CD8-positive, alpha-beta memory T cell (primary cell): ENCODE data around the gene RUNX3. TPM values are rescaled to one million over a fixed set of nuclear protein-coding genes. Genes with fewer than 3 reads are reported as not detected.

Source experiments
- CTCF ChIA-PET: fragments of 350-600 bp; sonication (Branson Sonifier 250); formaldehyde crosslinking; loops from one replicate; lab custom pipeline; 2021; ENCODE audit warnings: antibody characterized with exemption; lab: Charles Lee
- POLR2A ChIA-PET: fragments of 350-600 bp; sonication (Branson Sonifier 250); formaldehyde crosslinking; loops from one replicate; lab custom pipeline; 2021; ENCODE audit warnings: antibody characterized with exemption; lab: Charles Lee
- DNase-seq, 5 donors: peaks; one replicate each; pipeline versions ENCODE4 v3.0.0 to v3.0.0-alpha.2; 2020 to 2022; ENCODE audit warnings: mixed read lengths in 1 of 5
- H3K27ac ChIP-seq: one replicate; pipeline ENCODE4 v1.7.0; 2013; ENCODE audit warnings: low read depth, mild to moderate bottlenecking, low read length, moderate library complexity
- H3K27me3 ChIP-seq: 2 replicates; pipeline ENCODE4 v1.7.0; 2013; ENCODE audit warnings: low read length, mild to moderate bottlenecking; ENCODE audit not compliant: insufficient read depth, poor library complexity, severe bottlenecking
- H3K36me3 ChIP-seq: 2 replicates; pipeline ENCODE4 v1.7.0; 2013; ENCODE audit warnings: mild to moderate bottlenecking, low read length, moderate library complexity; ENCODE audit not compliant: insufficient read depth
- H3K4me1 ChIP-seq: 2 replicates; pipeline ENCODE4 v1.7.0; 2013; ENCODE audit warnings: mild to moderate bottlenecking, low read length, moderate library complexity; ENCODE audit not compliant: insufficient read depth
- H3K4me3 ChIP-seq: 2 replicates; pipeline ENCODE4 v1.7.0; 2013; ENCODE audit warnings: mild to moderate bottlenecking, low read length
- H3K9me3 ChIP-seq: 2 replicates; pipeline ENCODE4 v1.7.0; 2013; ENCODE audit warnings: mild to moderate bottlenecking, low read length
- H3K27ac Mint-ChIP-seq, 8 donors: one replicate each; pipeline ENCODE4 v1.8.0; 2020 to 2021; ENCODE audit warnings: mixed read lengths in 8 of 8, mild to moderate bottlenecking in 6 of 8, inconsistent platforms in 3 of 8, moderate library complexity in 3 of 8
- H3K27me3 Mint-ChIP-seq, 2 donors: one replicate each; pipeline ENCODE4 v1.8.0; 2020 to 2021; ENCODE audit warnings: mixed read lengths in 2 of 2, mild to moderate bottlenecking in 1 of 2, moderate library complexity in 1 of 2
- H3K36me3 Mint-ChIP-seq, 3 donors: one replicate each; pipeline ENCODE4 v1.8.0; 2020 to 2021; ENCODE audit warnings: mixed read lengths in 3 of 3, inconsistent platforms in 1 of 3, mild to moderate bottlenecking in 1 of 3
- H3K4me1 Mint-ChIP-seq, 3 donors: one replicate each; pipeline ENCODE4 v1.8.0; 2020 to 2021; ENCODE audit warnings: mixed read lengths in 3 of 3, inconsistent platforms in 1 of 3, mild to moderate bottlenecking in 1 of 3
- H3K4me3 Mint-ChIP-seq, 7 donors: one replicate each; pipeline ENCODE4 v1.8.0; 2020 to 2021; ENCODE audit warnings: mixed read lengths in 7 of 7, mild to moderate bottlenecking in 6 of 7, moderate library complexity in 4 of 7, inconsistent platforms in 2 of 7
- H3K9me3 Mint-ChIP-seq, 5 donors: one replicate each; pipeline ENCODE4 v1.8.0; 2020 to 2022; ENCODE audit warnings: mixed read lengths in 5 of 5, mild to moderate bottlenecking in 3 of 5, moderate library complexity in 2 of 5, inconsistent platforms in 1 of 5
- polyA plus RNA-seq: library from polyadenylated mRNA; unstranded; fragments of 300-500 nt; fragmentation: Illumina TruSeq; gene quantifications from one replicate; pipeline ENCODE4 v1.2.3, GENCODE V29; 2021
- total RNA-seq, 2 experiments: library from RNA; stranded (reverse); gene quantifications; one replicate each; pipeline ENCODE4 v1.2.3, GENCODE V29; 2021

Gene RUNX3
- total and polyA plus RNA-seq, 3 experiments from 2014 or later: 107 to 241 (median 218) TPM

DNA sequence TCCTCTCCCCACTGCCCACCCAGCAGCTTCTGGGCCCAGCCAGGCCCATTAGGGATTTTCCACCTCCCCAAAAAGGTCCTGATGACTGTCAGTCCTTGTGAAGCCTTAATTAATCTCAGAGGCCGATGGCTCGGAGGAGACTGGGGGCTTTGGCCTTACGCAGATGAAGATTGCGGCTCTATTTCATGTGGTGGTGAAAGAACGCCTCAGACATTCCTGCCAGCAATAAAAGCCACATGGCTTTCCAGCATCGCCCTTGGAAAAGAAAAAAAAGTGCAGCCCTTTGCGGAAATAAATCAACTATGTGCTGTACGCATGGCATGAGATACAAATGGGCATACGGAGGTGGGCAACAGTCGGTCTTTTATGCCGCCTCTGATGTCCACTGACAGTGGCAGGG, 6.6 kb upstream of the RUNX3 start:
- peaks cover 24 to 87% (median 48%) of the 10 kb centered on the region in 3 donors for H3K4me1 Mint-ChIP-seq
- H3K4me1 ChIP-seq: peaks cover 15% of the 10 kb centered on the region
- no peak for DNase-seq
- peaks cover 0 to 51% (median 3%) of the 10 kb centered on the region in 3 donors for H3K36me3 Mint-ChIP-seq
- peak overlapping the region in 1 of 8 donors; percentile 67 for H3K27ac Mint-ChIP-seq
- POLR2A ChIA-PET: interaction anchor here (0.6 kb wide), 1 partner anchor 500 kb away, joined by 7 read pairs; no protein-coding TSS in a partner anchor
- H3K4me3 Mint-ChIP-seq: no peak overlapping the region
- H3K4me3 ChIP-seq: no peak overlapping the region
- H3K27ac ChIP-seq: no peak overlapping the region
- H3K9me3 ChIP-seq: no peaks in the 10 kb centered on the region
- H3K9me3 Mint-ChIP-seq: no peaks in the 10 kb centered on the region
- H3K36me3 ChIP-seq: no peaks in the 10 kb centered on the region
- H3K27me3 ChIP-seq: no peaks in the 10 kb centered on the region
- CTCF ChIA-PET: interaction anchor here (0.6 to 18.1 kb wide), 6 partner anchors 16 to 165 kb away, joined by 3 to 234 read pairs (median 4); no protein-coding TSS in a partner anchor
- no peaks in the 10 kb centered on the region for H3K27me3 Mint-ChIP-seq

DNA sequence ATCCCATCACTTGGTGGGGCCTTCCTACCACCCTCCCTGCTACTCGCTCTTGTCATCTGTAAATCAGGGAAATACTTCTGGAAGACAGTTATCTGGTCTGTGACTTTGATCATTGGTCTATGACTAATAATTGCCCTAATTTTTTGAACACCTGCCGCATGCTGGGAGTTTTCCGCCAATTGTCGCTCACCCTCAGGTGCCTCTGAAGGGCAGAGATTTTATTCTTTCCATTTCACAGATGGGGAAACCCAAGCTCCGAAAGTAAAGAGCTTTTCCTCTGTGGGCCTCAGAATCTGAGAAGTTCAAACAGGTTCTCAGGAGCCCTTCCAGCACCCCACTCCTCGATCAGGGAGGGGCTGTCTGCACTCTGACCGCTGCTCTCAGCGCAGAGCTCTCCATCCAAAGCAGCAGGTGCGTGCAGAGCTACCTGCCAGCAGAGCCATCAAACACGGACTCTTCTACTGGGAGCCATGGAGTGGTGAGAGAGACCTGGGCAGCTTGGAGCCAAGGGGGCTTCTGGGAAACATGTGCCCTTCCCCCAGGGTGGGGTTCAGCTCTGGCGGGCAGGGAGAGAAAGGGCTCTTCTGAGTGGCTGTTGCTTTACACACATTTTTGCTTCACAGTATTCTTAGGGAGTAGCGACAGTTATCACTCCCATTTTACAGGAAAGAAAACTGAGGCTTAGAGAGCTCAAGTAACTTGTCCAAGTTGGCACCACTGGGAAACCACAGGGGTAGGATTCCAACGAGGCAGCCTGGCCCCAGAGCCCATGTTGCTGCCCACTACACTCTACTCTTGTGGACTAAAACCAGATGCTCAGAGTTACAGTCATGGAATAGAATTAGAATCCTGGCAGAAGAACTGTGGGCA, 5.8 kb upstream of the RUNX3 start:
- DNase-seq: no peak
- Mint-ChIP-seq H3K9me3 (no peaks in the 10 kb centered on the region), H3K4me1 (peaks cover 26 to 87% (median 48%) of the 10 kb centered on the region in 3 donors), H3K27ac (peak overlapping the region in 4 of 8 donors; percentile 29 to 79 (median 48)), H3K36me3 (peaks cover 0 to 46% (median 3%) of the 10 kb centered on the region in 3 donors), H3K4me3 (peak overlapping the region in 1 of 7 donors; percentile 23), H3K27me3 (no peaks in the 10 kb centered on the region)
- Histone ChIP-seq H3K27me3 (no peaks in the 10 kb centered on the region), H3K36me3 (no peaks in the 10 kb centered on the region), H3K4me1 (peaks cover 23% of the 10 kb centered on the region), H3K9me3 (no peaks in the 10 kb centered on the region), H3K4me3 (no peak overlapping the region), H3K27ac (no peak overlapping the region)
- CTCF ChIA-PET: interaction anchor here (0.8 to 18.1 kb wide), 7 partner anchors 12 to 165 kb away, joined by 3 to 234 read pairs (median 4); no protein-coding TSS in a partner anchor
- POLR2A ChIA-PET: interaction anchor here (0.6 kb wide), 1 partner anchor 501 kb away, joined by 7 read pairs; no protein-coding TSS in a partner anchor

DNA sequence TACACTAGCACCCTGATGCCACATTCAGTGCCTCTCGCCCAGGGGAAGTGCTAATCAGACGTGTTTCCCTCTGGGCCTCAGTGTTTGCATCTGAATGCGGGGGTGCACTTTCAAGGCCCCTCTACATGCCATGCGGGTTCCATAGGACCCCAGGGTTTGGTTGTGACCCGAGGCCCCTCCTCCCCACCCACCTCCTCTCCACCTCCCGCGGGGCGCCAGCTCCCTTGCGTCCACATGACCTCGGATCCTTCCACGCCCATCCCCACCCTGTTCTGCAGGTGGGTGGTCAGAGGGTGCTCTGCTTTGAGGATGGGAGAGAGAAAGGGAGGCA, 5.1 kb upstream of the RUNX3 start:
- H3K4me3 ChIP-seq: no peak overlapping the region
- H3K9me3 ChIP-seq: no peaks in the 10 kb centered on the region
- no peak for DNase-seq
- CTCF ChIA-PET: interaction anchor here (0.8 to 18.1 kb wide), 10 partner anchors 13 to 269 kb away, joined by 3 to 234 read pairs (median 4); no protein-coding TSS in a partner anchor
- no peak overlapping the region for H3K27ac ChIP-seq
- Mint-ChIP-seq H3K4me3 (no peak overlapping the region), H3K27me3 (no peaks in the 10 kb centered on the region), H3K9me3 (no peaks in the 10 kb centered on the region), H3K4me1 (peaks cover 26 to 86% (median 43%) of the 10 kb centered on the region in 3 donors), H3K36me3 (peaks cover 0 to 44% (median 3%) of the 10 kb centered on the region in 3 donors), H3K27ac (peak overlapping the region in 2 of 8 donors; percentile 46 to 50)
- H3K36me3 ChIP-seq: no peaks in the 10 kb centered on the region
- H3K4me1 ChIP-seq: peaks cover 28% of the 10 kb centered on the region
- H3K27me3 ChIP-seq: no peaks in the 10 kb centered on the region
- POLR2A ChIA-PET: interaction anchor here (0.5 kb wide), 1 partner anchor 39 kb away, joined by 9 read pairs; no protein-coding TSS in a partner anchor

DNA sequence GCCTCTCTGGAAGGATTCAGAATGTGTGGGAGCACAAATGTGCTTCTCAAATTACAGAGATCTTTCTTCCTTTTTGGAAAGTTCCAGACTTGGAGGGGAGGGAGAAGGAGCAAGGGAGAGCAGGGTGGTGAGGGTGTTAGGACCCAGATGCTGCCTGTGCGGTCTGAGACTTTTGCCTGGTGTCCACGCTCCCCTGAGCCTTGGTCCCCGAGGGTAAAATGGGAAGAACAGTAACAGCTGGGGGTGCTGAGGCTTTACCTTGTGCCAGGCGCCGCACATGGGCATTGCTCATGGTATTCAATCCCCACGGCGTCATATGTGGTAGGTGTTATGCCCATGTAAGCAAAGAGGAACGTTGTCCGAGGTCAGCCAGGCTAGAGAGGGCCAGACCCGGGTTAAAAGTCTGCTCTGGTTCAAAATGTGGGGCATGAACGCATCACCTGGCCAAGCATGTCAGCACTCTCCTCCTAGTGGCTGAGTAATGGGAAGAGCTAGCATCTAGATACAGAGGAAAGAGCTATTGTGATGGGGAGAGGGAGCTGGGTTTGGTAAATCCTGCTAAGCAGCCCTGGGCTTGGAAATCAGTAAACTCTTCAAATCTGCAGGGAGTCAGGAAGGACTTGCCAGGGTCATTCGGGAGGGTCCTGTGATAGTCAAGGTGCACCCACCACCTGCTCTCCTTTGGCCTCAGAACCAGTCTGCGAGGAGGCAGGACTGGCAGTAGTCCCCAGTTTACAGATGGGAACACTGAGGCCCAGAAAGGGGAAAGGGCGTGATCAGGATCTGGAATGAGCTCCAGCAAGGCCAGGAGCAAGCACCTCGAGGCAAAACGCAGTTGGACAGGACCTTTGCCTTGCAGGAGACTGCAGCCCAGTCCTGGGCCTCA, 4.5 kb upstream of the RUNX3 start:
- DNase-seq: no peak
- Histone ChIP-seq H3K4me3 (no peak overlapping the region), H3K27ac (no peak overlapping the region), H3K27me3 (no peaks in the 10 kb centered on the region), H3K4me1 (peaks cover 28% of the 10 kb centered on the region), H3K36me3 (no peaks in the 10 kb centered on the region), H3K9me3 (no peaks in the 10 kb centered on the region)
- Mint-ChIP-seq H3K9me3 (no peaks in the 10 kb centered on the region), H3K27ac (peak overlapping the region in 7 of 8 donors; percentile 10 to 95 (median 52)), H3K27me3 (no peaks in the 10 kb centered on the region), H3K36me3 (peaks cover 0 to 42% (median 1%) of the 10 kb centered on the region in 3 donors), H3K4me3 (peak overlapping the region in 2 of 7 donors; percentile 39 to 61), H3K4me1 (peaks cover 26 to 81% (median 43%) of the 10 kb centered on the region in 3 donors)
- POLR2A ChIA-PET: interaction anchor here (0.5 to 2.3 kb wide), 2 partner anchors 18 to 39 kb away, joined by 7 to 9 read pairs; no protein-coding TSS in a partner anchor
- CTCF ChIA-PET: interaction anchor here (0.8 to 18.1 kb wide), 12 partner anchors 13 to 270 kb away, joined by 3 to 234 read pairs (median 4); no protein-coding TSS in a partner anchor

DNA sequence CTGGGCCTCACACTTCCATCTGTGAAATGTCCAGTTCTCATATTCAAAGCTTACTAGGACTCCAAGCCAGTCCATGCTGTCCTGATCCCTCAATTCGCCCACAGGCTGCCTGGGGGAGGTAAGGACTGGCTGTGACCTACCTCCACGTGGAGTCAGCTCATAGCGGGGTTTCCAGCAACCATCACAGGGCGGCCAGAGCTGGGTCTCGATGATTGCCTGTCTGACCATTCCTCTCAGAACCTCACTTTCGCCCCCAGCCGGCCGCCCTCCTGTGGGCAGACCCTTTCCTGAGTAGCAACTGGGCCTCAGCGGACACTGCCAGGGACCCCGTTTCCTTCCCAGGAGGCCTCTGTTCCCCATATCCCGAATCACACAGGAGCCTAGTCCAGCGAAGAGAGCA, 3.4 kb upstream of the RUNX3 start:
- CTCF ChIA-PET: interaction anchor here (1.2 to 18.1 kb wide), 17 partner anchors 10 to 166 kb away, joined by 3 to 234 read pairs (median 6); no protein-coding TSS in a partner anchor
- Mint-ChIP-seq H3K9me3 (no peaks in the 10 kb centered on the region), H3K27me3 (peaks cover 0 to 7% of the 10 kb centered on the region in 2 donors), H3K4me1 (peaks cover 26 to 71% (median 37%) of the 10 kb centered on the region in 3 donors), H3K4me3 (peak overlapping the region in 3 of 7 donors; percentile 73 to 83 (median 73)), H3K27ac (peak overlapping the region in 6 of 8 donors; percentile 17 to 95 (median 78)), H3K36me3 (peaks cover 1 to 40% (median 4%) of the 10 kb centered on the region in 3 donors)
- H3K9me3 ChIP-seq: no peaks in the 10 kb centered on the region
- no peak overlapping the region for H3K27ac ChIP-seq
- peaks cover 28% of the 10 kb centered on the region for H3K4me1 ChIP-seq
- no peak for DNase-seq
- H3K4me3 ChIP-seq: no peak overlapping the region
- no peaks in the 10 kb centered on the region for H3K27me3 ChIP-seq
- H3K36me3 ChIP-seq: no peaks in the 10 kb centered on the region
- POLR2A ChIA-PET: interaction anchor here (1.0 to 2.3 kb wide), 6 partner anchors 19 to 167 kb away, joined by 3 to 7 read pairs (median 3); no protein-coding TSS in a partner anchor

DNA sequence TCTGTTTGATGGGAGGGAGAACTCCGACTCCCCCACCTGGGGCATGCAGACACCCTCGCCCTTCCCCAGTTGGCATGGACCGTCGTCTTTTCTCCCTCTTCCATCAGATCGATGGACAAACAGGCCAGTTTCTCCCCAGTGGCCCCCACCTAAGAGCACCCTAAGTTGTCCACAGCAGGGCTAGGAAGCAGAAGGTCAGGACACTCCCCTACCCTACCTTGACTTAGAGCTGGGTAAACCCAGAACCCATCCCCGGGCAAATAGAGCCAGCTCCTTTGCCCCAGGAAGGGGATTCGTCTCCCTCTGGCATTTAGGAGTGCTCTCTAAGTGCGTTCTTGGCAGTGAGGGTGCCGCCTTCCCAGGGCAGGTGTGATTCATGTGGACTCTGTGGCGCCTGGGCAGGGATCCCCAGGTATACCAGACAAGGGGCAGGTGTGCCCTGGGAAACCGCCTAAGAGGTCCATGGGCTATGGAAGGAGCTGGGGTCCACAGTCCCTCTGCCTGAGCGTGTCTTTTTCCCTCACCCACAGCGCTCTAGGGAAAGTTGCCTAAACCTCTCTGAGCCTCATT, 2.7 kb upstream of the RUNX3 start:
- peaks cover 2 to 40% (median 11%) of the 10 kb centered on the region in 3 donors for H3K36me3 Mint-ChIP-seq
- no peaks in the 10 kb centered on the region for H3K27me3 ChIP-seq
- peaks cover 26 to 70% (median 38%) of the 10 kb centered on the region in 3 donors for H3K4me1 Mint-ChIP-seq
- H3K4me1 ChIP-seq: peaks cover 28% of the 10 kb centered on the region
- CTCF ChIA-PET: interaction anchor here (0.6 to 18.1 kb wide), 32 partner anchors 9 to 448 kb away, joined by 3 to 234 read pairs (median 4); no protein-coding TSS in a partner anchor
- peaks cover 0 to 1% (median 0%) of the 10 kb centered on the region in 5 donors for H3K9me3 Mint-ChIP-seq
- H3K27ac ChIP-seq: no peak overlapping the region
- H3K4me3 ChIP-seq: no peak overlapping the region
- H3K27me3 Mint-ChIP-seq: peaks cover 0 to 10% of the 10 kb centered on the region in 2 donors
- H3K36me3 ChIP-seq: no peaks in the 10 kb centered on the region
- POLR2A ChIA-PET: interaction anchor here (1.0 to 2.3 kb wide), 11 partner anchors 19 to 299 kb away, joined by 3 to 7 read pairs (median 4); partner anchors contain the start of gene SYF2
- peak overlapping the region in 5 of 8 donors; percentile 55 to 95 (median 73) for H3K27ac Mint-ChIP-seq
- H3K9me3 ChIP-seq: no peaks in the 10 kb centered on the region
- no peak for DNase-seq
- H3K4me3 Mint-ChIP-seq: peak overlapping the region; percentile 57 to 83 (median 73)
